Middle frontal gyrus (tissue), 1 donor: ENCODE measurements around the gene NCOR2.
A peak's percentile ranks its signal among the peaks of the same experiment; 100 is the strongest.

Experiments used
- DNase-seq: peaks from one replicate; pipeline ENCODE4 v3.0.0-alpha.2; 2015; ENCODE audit warnings: low spot score; ENCODE audit errors: extremely low spot score

Gene NCOR2

DNA sequence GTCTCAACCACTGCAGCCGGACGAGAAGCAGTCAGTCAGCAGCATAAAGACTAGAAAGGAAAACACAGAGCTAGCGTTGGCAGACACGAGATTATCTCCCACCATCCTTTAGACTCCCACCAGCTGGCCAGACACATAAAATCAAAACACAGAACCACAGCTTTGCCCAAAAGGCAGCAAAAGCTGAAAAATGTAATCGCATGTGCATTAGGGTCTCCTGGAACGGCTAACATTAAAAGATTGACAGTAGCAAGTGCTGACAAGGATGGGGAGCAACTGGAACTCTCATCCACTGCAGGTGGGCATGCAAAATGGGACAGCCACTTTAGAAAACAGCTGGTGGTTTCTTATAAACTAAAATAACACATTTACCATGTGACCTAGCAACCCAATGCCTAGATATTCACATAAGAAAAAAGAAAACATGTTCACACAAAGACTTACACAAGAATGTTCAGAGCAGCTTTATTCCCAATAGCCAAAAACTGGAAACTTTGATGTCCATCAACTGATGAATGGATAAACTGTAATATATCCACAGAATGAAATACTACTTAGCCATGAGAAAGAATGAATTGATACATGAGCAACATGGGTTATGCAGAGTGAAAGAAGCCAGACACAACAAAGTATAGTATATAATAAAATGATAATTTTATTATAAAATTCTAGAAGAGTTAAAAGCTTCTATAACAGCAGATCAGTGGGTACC, 37.7 kb downstream of the NCOR2 start:
- DNase-seq, result no peak

DNA sequence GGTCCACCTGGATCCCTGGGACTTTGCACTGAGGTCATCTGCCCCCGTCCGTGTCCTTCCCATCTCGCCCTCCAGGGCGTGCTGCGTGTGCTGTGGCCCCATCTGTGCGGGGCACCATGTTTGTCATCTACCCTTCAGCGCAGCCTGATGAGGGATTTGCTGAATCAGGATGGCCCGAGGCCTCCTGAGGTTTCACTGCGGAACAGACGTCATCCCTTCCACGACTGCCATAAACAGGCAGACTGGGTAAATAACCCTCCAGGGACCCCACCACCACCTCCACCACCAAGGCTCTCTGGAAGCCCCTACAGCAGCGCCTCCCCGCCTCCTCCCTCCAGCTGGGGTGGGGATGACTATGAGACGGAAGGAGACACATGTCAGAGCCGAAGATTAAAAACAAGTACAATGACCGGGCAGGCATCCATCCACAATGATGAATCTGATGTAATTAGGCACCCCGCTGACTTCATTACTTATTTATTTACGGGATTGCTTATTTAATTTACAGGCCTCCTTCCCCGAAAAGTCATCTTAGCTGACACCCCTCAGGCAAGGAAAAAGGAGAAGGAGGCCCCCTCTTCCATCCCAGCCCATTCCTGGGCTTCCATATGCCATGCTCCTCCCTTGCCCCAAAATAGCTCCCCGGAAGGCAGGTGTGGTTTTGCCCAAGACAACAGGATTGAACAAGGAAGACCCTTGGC, 39.4 kb downstream of the NCOR2 start:
- no peak for DNase-seq

DNA sequence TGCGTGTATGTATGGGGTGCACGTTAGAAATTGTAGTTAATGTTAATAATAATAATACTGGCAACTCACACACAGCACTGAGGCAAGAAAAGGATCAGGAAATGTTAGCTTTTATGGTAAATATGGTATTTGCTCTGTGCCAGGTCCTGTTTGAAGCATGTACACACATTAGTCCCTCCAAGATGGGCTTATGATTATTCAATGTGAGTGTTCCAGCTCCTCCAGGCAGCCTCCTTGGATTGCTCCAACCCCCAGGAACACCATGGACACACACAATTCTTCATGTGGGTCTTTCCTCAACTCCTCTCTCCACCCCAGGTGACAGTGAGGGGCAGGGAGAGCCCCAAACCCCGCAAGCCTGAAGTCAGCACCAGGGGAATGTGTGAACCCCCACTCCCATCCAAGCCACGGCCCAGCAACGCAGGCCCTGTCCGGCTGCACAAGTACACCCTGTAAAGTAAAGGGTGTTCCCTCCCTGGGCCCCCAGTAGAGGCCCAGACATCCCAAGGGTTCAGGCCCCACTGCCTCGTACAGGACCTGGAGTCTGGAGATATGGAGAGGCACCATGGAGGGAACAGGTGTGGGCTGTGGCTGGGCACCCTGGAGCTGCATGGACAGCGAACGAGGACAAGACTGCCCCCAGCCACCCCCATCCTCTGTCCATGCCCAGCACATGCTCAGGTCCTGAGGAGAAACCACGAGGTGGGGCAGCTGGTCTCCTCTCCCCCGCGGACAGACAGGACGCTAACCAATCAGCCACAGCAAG, 41.3 kb downstream of the NCOR2 start:
- no peak for DNase-seq

DNA sequence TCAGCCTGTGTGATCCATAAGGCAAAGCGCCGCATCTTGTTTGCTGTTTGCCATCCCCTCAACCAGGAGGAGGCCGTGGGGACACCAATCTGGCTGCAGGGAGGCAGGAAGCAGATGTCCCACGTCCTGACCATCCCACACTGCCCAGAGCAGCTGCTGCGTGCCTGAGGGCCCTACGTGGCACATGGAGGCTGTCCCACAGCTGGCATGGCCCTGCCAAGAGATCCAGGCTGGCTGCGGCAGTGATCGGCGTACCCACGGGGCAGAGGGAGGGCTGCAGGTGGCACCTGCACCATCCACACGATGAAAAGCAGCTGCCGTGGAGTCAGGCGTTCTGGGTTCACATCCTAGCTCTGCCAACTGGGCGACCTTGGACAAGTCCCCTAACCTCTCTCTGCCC, 42.0 kb downstream of the NCOR2 start:
- DNase-seq, result no peak

DNA sequence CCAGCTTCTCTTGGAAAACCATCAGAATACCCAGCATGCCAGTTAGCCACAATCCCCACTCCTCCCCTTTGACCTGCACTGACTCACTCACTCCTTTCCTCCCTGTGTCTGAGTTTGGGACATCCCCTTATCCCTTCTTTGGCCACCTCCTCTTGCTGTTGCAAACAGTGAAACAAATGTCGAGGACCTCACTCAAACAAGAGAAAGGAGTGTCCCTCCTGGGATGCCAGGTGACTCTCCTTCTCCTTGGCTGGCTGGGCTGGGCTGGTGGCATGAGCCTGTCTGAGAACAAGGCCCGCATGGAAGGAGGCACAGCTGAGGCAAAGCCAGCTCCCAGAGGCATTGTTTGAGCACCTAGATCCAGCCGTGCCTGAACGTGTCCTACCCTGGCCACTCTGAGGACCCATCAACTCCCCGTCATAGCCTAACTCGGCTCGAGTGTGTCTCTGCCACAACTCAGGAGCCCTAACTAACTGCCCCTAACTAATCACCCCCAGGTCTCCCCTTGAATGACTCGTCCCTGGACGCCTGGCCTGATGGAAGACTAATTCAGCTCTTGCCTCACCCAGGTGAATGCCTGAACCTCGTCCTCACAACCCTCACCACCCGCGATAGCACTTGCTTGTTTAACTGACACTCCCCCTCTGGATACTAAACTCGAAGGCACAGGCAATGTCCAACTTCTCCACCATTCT, 43.0 kb downstream of the NCOR2 start:
- no peak for DNase-seq

DNA sequence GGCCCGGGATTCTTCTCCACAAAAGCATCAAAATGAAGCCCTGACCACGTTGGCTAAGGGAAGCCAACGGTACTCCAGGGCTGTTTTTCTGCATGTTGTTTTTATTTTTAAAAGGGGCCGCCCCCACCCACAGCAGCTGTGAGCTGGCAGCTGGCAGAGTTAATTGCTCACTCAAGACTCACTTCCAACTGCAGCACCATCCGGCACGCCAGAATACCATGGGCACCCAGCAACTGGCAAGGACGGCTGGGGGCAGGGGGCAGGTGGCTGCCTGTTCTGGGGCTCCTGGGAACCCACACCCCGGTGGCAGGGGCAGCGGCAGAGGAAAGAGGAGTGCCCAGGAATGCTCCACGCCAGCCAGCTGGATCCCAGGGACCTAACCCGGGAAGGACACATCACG, 44.3 kb downstream of the NCOR2 start:
- DNase-seq, result no peak

DNA sequence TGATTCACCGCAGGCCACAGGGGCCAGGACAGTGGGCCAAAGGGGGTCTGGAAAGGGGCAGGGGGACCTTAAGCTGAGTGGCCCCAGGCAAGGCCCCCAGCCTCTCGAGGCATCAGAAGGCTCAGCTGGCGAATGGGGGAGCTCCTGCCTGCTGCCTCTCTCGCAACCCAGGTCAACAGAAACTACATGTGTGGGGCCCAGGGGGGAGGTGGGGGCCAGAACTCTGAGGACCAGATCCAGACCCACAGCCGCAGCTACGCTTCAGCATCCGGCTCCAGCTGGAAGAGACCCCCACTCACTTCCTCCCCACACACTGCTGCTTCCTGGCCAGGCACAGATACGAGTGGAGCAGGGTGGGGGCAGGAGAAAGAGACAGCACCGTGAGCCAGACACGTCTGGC, 46.5 kb downstream of the NCOR2 start:
- no peak for DNase-seq

DNA sequence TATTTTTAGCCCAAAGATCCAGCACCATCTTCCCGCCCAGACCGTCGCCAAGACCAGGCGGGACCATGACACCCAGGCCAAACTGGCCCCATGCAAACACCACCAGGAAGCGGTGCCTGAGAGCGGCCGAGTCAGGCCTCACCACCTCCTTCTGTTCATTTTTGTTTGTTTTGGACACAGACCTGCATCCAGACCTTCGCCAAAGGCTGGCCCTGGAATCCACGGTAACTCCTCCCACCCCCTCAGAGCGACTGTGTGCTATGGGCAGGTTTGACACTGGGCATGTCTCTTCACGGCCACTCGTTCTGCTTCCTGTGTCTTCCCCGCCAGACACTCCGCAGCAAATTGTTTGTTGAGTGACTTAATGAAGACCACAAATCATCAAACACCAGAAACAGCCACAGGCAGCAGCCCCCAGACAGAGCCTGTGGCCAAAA, 47.1 kb downstream of the NCOR2 start:
- no peak for DNase-seq

DNA sequence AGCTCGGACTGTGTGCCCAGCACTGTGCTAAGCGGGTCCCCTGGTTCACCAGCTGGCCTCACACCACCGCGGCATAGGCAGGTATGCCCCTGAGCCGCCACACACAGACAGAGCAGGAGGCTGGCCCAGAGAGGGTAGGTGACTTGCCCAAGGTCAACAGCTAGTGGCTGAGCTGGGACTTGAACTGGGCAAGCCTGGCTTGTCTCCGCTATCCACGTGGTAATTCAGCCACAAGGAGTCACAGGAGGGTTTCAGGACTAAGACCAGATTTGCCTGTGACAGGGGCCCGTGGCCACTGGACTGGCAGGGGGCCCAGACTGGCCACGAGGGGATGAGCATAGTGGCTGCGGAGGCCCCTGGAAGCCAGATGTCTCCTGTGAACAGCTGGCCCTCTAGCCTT, 47.7 kb downstream of the NCOR2 start:
- no peak for DNase-seq

DNA sequence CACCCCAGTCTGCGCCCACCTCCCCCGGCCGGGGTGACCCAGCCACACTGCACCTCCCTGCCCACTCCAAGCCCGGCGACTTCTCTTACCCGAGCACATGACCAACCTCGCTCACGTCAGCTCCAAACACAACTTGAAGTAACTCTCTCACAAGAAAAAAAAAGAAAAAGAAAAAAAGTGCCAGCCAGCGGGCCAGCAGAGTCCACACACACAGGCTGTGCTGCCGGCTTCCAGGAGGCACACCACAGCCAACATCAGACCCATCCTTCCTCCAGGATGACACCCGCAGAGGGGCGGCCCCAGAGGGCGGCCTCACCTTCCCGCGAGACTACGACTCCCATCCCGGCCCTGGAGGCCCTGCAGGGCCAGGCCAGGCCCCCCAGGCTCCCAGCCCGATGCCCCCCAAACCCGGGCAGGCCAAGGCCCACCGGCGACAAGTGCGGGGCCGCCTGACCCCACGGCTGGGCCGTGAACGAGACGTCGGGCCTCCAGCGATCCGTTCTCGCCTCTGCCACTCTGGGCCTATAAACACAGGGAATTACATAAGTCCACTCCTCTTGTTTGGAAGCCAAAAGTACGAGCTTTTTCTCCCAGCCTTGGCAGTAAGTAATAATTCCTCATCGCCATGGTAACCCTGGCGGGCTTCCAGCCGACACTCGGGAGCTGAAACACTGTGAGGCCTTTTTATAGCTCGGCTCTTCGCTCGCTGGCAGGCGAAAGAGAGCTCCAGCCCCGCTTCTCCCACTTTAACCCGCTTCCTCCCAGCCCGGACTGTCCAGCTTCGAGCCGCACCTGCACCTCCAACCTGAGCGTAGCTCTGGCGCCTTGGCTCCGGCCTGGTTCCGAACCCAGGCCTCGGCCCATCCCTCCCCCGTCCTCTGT, 49.1 kb downstream of the NCOR2 start:
- peak; percentile 98 for DNase-seq
